H1 (cell line): ENCODE measurements around the gene RBM41.

Experiments used
- CREB1 ChIP-seq: IDR thresholded peaks from 2 replicates; pipeline ENCODE4 v1.6.1; 2012; ENCODE audit warnings: inconsistent platforms
- MAX ChIP-seq: IDR thresholded peaks from 2 replicates; pipeline ENCODE4 v1.6.1; 2012; ENCODE audit warnings: inconsistent platforms
- POLR2A ChIP-seq, 2 experiments: IDR thresholded peaks; 1 replicate in 1 of 2; 2 replicates in 1 of 2; pipeline ENCODE4 v1.6.1; 2011; ENCODE audit warnings: low read depth in 2 of 2, low read length in 2 of 2, mild to moderate bottlenecking in 2 of 2; ENCODE audit errors: control extremely low read depth in 1 of 2
- POLR2AphosphoS5 ChIP-seq: IDR thresholded peaks from 2 replicates; pipeline ENCODE4 v1.6.1; 2011; ENCODE audit warnings: low read depth, low read length
- POU5F1 ChIP-seq: IDR thresholded peaks from 2 replicates; pipeline ENCODE4 v1.6.1; 2011; ENCODE audit warnings: low read depth, mild to moderate bottlenecking, low read length, moderate library complexity
- TF ChIP-seq, protein P1 (sequence below), 3 experiments: IDR thresholded peaks; 1 replicate in 2 of 3; 2 replicates in 1 of 3; pipeline versions ENCODE4 v1.5.1 to v1.6.1; 2011; ENCODE audit warnings: low read length in 3 of 3, mild to moderate bottlenecking in 3 of 3, inconsistent platforms in 2 of 3, low read depth in 1 of 3, moderate library complexity in 1 of 3; ENCODE audit not compliant: insufficient read depth in 1 of 3; ENCODE audit errors: control extremely low read depth in 1 of 3

DNA sequence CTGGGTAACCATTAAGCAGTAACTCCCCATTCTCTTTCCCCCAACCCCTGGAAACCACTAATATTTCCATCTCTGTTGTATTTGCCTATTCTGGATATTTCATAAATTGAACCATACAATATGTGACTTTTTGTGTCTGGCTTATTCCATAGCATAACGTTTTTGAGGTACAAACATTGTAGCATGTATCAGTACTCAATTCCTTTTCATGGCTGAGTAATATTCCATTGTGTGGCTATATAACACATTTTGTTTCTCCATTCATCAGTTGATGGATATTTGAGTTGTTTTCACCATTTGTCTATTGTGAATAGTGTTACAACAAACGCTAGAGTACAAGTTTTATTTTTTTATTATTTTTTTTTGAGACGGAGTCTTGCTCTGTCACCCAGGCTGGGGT, 63.6 kb downstream of the RBM41 start:
- TF ChIP-seq, protein P1, sequence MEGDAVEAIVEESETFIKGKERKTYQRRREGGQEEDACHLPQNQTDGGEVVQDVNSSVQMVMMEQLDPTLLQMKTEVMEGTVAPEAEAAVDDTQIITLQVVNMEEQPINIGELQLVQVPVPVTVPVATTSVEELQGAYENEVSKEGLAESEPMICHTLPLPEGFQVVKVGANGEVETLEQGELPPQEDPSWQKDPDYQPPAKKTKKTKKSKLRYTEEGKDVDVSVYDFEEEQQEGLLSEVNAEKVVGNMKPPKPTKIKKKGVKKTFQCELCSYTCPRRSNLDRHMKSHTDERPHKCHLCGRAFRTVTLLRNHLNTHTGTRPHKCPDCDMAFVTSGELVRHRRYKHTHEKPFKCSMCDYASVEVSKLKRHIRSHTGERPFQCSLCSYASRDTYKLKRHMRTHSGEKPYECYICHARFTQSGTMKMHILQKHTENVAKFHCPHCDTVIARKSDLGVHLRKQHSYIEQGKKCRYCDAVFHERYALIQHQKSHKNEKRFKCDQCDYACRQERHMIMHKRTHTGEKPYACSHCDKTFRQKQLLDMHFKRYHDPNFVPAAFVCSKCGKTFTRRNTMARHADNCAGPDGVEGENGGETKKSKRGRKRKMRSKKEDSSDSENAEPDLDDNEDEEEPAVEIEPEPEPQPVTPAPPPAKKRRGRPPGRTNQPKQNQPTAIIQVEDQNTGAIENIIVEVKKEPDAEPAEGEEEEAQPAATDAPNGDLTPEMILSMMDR (IDR thresholded peaks at IDR 0.05; ENCODE audit: control extremely low read depth in 1 of 3, insufficient read depth in 1 of 3, low read depth in 1 of 3, low read length in 3 of 3) = no peak
- TF ChIP-seq MAX (no peak), POLR2A (IDR thresholded peaks at IDR 0.05; ENCODE audit: control extremely low read depth in 1 of 2, low read depth in 2 of 2, low read length in 2 of 2) (no peak), POU5F1 (no peak), POLR2AphosphoS5 (no peak), CREB1 (no peak)
